Osteoblast (primary cell): ENCODE measurements around the gene SLC24A1. TPM values are rescaled to one million over a fixed set of nuclear protein-coding genes. Genes with fewer than 3 reads are reported as not detected.

Experiments
- DNase-seq: peaks from one replicate; pipeline ENCODE4 v3.0.0; 2011; ENCODE audit warnings: low spot score, mixed read lengths; ENCODE audit not compliant: insufficient read length; ENCODE audit errors: missing footprints
- H2AFZ ChIP-seq: 2 replicates; pipeline ENCODE4 v1.6.0; 2011; ENCODE audit warnings: mild to moderate bottlenecking, low read length
- H3K27ac ChIP-seq: 2 replicates; pipeline ENCODE4 v1.5.1; 2011; ENCODE audit warnings: mild to moderate bottlenecking, low read depth, low read length, moderate library complexity
- H3K27me3 ChIP-seq: 2 replicates; pipeline ENCODE4 v1.6.0; 2012; ENCODE audit warnings: mild to moderate bottlenecking, control low read depth, inconsistent platforms, low read length, moderate library complexity; ENCODE audit not compliant: insufficient read depth
- H3K36me3 ChIP-seq: 2 replicates; pipeline ENCODE4 v1.5.1; 2011; ENCODE audit warnings: mild to moderate bottlenecking, low read length, control low read depth, moderate library complexity; ENCODE audit not compliant: insufficient read depth
- H3K4me1 ChIP-seq: 2 replicates; pipeline ENCODE4 v1.5.1; 2011; ENCODE audit warnings: mild to moderate bottlenecking, low read length, control low read depth, moderate library complexity; ENCODE audit not compliant: insufficient read depth
- H3K4me2 ChIP-seq: 2 replicates; pipeline ENCODE4 v1.6.0; 2011; ENCODE audit warnings: mild to moderate bottlenecking, low read length; ENCODE audit not compliant: insufficient read depth
- H3K4me3 ChIP-seq: fragments of 200-600 bp; sonication (generic); 3 replicates; pipeline ENCODE4 v1.5.1; 2012; ENCODE audit warnings: mild to moderate bottlenecking, low read length, inconsistent platforms; ENCODE audit not compliant: insufficient read depth
- H3K79me2 ChIP-seq: 2 replicates; pipeline ENCODE4 v1.6.0; 2012; ENCODE audit warnings: mild to moderate bottlenecking, low read length, control low read depth, inconsistent platforms; ENCODE audit not compliant: insufficient read depth
- H3K9me3 ChIP-seq: 2 replicates; pipeline ENCODE4 v1.5.1; 2011; ENCODE audit warnings: low read depth, low read length, control low read depth
- H4K20me1 ChIP-seq: 2 replicates; pipeline ENCODE4 v1.6.0; 2012; ENCODE audit warnings: mild to moderate bottlenecking, low read length, control low read depth; ENCODE audit not compliant: insufficient read depth
- total RNA-seq: library from RNA; depleted of rRNA; stranded (reverse); fragments of >200 nt; gene quantifications from 2 replicates; pipeline ENCODE4 v1.2.3, GENCODE V29; 2012
- TF ChIP-seq, protein P1 (sequence below): IDR thresholded peaks from 2 replicates; pipeline ENCODE4 v1.5.1; 2011; ENCODE audit warnings: mild to moderate bottlenecking, low read depth, low read length, moderate library complexity; ENCODE audit errors: extremely low read depth

Gene SLC24A1
- total RNA-seq, 1 donor, result 10.1 TPM

DNA sequence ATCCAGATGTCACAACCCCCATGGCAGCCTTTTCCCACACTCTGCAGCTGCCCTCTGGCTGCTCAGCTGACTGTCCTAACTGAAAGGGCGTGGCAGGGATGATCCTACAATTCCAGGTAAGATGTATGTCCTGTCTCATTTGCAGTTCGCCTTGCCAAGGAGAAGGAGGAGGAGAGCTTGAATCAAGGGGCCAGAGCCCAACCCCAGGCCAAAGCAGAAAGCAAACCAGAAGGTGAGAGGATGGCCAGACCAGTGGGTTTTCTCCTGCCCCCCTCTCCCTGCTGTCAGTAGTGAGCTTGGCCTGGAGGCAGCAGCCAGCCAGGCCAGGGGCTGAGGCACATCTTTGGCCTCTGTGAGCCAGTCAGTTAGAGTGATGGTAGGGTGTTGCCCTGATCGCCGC lies 22.5 kb downstream of the SLC24A1 start:
- no peak for DNase-seq
- TF ChIP-seq, protein P1, sequence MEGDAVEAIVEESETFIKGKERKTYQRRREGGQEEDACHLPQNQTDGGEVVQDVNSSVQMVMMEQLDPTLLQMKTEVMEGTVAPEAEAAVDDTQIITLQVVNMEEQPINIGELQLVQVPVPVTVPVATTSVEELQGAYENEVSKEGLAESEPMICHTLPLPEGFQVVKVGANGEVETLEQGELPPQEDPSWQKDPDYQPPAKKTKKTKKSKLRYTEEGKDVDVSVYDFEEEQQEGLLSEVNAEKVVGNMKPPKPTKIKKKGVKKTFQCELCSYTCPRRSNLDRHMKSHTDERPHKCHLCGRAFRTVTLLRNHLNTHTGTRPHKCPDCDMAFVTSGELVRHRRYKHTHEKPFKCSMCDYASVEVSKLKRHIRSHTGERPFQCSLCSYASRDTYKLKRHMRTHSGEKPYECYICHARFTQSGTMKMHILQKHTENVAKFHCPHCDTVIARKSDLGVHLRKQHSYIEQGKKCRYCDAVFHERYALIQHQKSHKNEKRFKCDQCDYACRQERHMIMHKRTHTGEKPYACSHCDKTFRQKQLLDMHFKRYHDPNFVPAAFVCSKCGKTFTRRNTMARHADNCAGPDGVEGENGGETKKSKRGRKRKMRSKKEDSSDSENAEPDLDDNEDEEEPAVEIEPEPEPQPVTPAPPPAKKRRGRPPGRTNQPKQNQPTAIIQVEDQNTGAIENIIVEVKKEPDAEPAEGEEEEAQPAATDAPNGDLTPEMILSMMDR, result no peak
- Histone ChIP-seq H2AFZ (no peak overlapping the region), H3K9me3 (no peaks in the 10 kb centered on the region), H3K4me3 (no peak overlapping the region), H3K27ac (no peak overlapping the region), H4K20me1 (no peaks in the 10 kb centered on the region), H3K27me3 (no peaks in the 10 kb centered on the region), H3K36me3 (no peaks in the 10 kb centered on the region), H3K79me2 (no peaks in the 10 kb centered on the region), H3K4me1 (no peaks in the 10 kb centered on the region), H3K4me2 (no peak overlapping the region)

DNA sequence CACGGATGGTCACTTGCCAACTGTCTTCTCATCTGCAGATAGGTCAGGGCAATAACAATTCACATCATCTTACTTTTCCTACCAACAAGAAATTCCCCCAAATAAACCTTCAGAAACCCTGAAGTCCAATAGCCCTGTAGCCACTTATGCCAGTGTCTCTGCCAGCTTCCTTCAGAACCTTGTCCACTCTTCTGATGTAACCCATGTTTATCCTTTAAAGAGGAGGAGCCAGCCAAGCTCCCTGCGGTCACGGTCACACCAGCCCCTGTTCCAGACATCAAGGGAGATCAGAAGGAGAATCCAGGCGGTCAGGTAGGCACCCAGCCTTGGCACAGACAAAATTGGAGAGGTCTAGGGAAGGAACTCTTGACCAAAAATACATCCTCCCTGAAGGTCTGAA lies 23.7 kb downstream of the SLC24A1 start:
- Histone ChIP-seq H3K4me3 (no peak overlapping the region), H2AFZ (no peak overlapping the region), H3K27ac (no peak overlapping the region), H3K79me2 (no peaks in the 10 kb centered on the region), H4K20me1 (no peaks in the 10 kb centered on the region), H3K9me3 (no peaks in the 10 kb centered on the region), H3K36me3 (no peaks in the 10 kb centered on the region), H3K4me2 (no peak overlapping the region), H3K4me1 (no peaks in the 10 kb centered on the region), H3K27me3 (no peaks in the 10 kb centered on the region)
- no peak for DNase-seq
- TF ChIP-seq, protein P1, result no peak

DNA sequence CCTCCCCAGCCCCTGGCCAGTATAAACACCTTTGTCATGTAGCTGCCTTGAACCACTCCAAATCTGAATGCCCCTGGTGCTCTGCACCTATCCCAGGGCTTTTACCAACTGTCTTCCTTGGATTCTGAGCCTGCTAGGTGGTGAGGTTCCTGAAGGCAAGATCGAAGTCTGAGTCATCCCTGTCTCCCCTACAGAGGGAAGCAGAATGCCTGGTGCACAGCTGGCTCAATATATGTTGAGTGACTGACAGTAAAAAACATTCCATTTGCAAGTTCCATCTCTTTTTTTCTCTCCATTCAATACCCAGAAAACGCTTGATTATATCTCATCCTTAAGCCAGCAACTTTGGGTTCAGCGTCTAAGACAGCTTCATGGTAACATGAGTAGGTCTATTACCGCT lies 24.7 kb downstream of the SLC24A1 start:
- H3K4me1 ChIP-seq, result no peaks in the 10 kb centered on the region
- H2AFZ ChIP-seq, result no peak overlapping the region
- no peaks in the 10 kb centered on the region for H3K9me3 ChIP-seq
- TF ChIP-seq, protein P1, result no peak
- H3K27me3 ChIP-seq, result no peaks in the 10 kb centered on the region
- DNase-seq, result no peak
- H4K20me1 ChIP-seq, result no peaks in the 10 kb centered on the region
- H3K27ac ChIP-seq, result no peak overlapping the region
- no peak overlapping the region for H3K4me3 ChIP-seq
- no peaks in the 10 kb centered on the region for H3K79me2 ChIP-seq
- H3K36me3 ChIP-seq, result no peaks in the 10 kb centered on the region
- H3K4me2 ChIP-seq, result no peak overlapping the region

DNA sequence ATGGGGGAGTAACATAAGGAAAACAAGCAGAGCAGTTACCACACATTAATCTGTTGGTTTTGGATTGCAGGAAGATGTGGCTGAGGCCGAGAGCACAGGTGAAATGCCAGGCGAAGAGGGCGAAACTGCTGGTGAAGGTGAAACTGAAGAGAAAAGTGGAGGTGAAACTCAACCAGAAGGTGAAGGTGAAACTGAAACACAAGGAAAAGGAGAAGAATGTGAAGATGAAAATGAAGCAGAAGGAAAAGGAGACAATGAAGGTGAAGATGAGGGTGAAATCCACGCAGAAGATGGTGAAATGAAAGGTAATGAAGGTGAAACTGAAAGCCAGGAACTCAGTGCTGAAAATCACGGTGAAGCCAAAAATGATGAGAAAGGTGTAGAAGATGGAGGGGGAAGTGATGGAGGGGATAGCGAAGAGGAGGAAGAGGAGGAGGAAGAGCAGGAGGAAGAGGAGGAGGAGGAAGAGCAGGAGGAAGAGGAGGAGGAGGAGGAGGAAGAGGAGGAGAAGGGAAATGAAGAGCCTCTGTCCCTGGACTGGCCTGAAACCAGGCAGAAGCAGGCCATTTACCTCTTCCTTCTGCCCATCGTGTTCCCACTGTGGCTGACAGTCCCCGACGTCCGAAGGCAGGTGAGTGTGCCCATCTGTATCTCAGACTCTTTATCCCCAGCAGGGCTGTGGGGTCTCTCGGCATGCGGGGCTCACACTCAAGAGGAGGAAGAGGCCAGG lies 28.7 kb downstream of the SLC24A1 start:
- DNase-seq, result no peak
- Histone ChIP-seq H3K4me2 (no peak overlapping the region), H3K27me3 (no peaks in the 10 kb centered on the region), H3K79me2 (no peaks in the 10 kb centered on the region), H3K9me3 (no peaks in the 10 kb centered on the region), H3K4me1 (peaks cover 15% of the 10 kb centered on the region), H3K36me3 (no peaks in the 10 kb centered on the region), H3K27ac (no peak overlapping the region), H3K4me3 (no peak overlapping the region), H2AFZ (no peak overlapping the region), H4K20me1 (no peaks in the 10 kb centered on the region)
- TF ChIP-seq, protein P1, result no peak
